Ascending aorta (tissue), 2 donors: ENCODE data around the gene OCA2. TPM values are rescaled to one million over a fixed set of nuclear protein-coding genes. Genes with fewer than 3 reads are reported as not detected.

Experiments used
- DNase-seq, 2 donors: peaks; one replicate each; pipeline ENCODE4 v3.0.0-alpha.2; 2019; ENCODE audit warnings: low spot score in 2 of 2
- H3K27ac ChIP-seq, 2 donors: fragments of 200-600 bp; sonication (generic); one replicate each; pipeline ENCODE4 v1.5.1; 2016 to 2017; ENCODE audit warnings: mild to moderate bottlenecking in 1 of 2
- H3K27me3 ChIP-seq: fragments of 200-600 bp; sonication (generic); one replicate; pipeline ENCODE4 v1.5.1; 2017
- H3K36me3 ChIP-seq, 2 donors: fragments of 200-600 bp; sonication (generic); one replicate each; pipeline ENCODE4 v1.5.1; 2016
- H3K4me1 ChIP-seq, 2 donors: fragments of 200-600 bp; sonication (generic); one replicate each; pipeline ENCODE4 v1.5.1; 2016 to 2017; ENCODE audit warnings: mild to moderate bottlenecking in 1 of 2
- H3K4me3 ChIP-seq, 2 donors: fragments of 200-600 bp; sonication (generic); one replicate each; pipeline ENCODE4 v1.5.1; 2016 to 2017; ENCODE audit warnings: mild to moderate bottlenecking in 1 of 2
- H3K9me3 ChIP-seq, 2 donors: fragments of 200-600 bp; sonication (generic); one replicate each; pipeline ENCODE4 v1.5.1; 2016
- intact Hi-C: fragments of 100-400 bp; cut with DNase I; formaldehyde crosslinking; loops from one replicate; pipeline ENCODE4 v1.15.1; 2023
- total RNA-seq: library from RNA; depleted of rRNA; stranded (reverse); fragments of >200 nt; gene quantifications from one replicate; pipeline ENCODE4 v1.1.0, GENCODE V29; 2016
- TF ChIP-seq, protein P1 (sequence below), 3 experiments: fragments of 200-600 bp in 2 of 3; fragments of 450-650 bp in 1 of 3; sonication (generic) in 2 of 3; IDR thresholded peaks; one replicate each; pipeline ENCODE4 v1.5.1; 2016 to 2019; ENCODE audit warnings: antibody characterized with exemption in 3 of 3, mild to moderate bottlenecking in 1 of 3, moderate library complexity in 1 of 3

Gene OCA2
- total RNA-seq, 1 donor from 2014 or later = 1.2 TPM

DNA sequence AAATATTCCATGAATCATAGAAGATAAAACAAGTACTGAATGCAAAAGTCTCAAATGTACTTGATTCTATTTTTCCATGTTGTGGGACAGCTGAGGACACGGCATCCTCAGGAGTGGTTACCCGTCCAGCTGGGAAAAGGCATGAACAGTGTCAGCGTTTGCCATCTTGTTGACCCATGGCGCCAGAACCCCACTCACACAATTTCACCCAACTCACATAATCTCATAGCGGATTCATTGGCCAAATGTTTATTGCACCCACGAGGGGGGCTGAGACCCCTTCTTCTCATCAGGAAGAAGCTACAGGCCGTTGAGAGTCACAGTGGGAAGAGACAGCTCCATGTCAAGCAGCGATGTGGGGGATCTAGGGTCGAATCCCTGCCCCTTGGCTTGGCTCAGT is 72.9 kb downstream of the OCA2 start:
- Histone ChIP-seq H3K9me3 (no peaks in the 10 kb centered on the region), H3K27me3 (no peaks in the 10 kb centered on the region), H3K36me3 (peaks cover 3 to 8% of the 10 kb centered on the region in 2 donors), H3K4me3 (no peak overlapping the region), H3K4me1 (no peaks in the 10 kb centered on the region), H3K27ac (no peak overlapping the region)
- DNase-seq = no peak
- TF ChIP-seq, protein P1, sequence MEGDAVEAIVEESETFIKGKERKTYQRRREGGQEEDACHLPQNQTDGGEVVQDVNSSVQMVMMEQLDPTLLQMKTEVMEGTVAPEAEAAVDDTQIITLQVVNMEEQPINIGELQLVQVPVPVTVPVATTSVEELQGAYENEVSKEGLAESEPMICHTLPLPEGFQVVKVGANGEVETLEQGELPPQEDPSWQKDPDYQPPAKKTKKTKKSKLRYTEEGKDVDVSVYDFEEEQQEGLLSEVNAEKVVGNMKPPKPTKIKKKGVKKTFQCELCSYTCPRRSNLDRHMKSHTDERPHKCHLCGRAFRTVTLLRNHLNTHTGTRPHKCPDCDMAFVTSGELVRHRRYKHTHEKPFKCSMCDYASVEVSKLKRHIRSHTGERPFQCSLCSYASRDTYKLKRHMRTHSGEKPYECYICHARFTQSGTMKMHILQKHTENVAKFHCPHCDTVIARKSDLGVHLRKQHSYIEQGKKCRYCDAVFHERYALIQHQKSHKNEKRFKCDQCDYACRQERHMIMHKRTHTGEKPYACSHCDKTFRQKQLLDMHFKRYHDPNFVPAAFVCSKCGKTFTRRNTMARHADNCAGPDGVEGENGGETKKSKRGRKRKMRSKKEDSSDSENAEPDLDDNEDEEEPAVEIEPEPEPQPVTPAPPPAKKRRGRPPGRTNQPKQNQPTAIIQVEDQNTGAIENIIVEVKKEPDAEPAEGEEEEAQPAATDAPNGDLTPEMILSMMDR (IDR thresholded peaks at IDR 0.05) = no peak
- intact Hi-C loops = no loop called here

DNA sequence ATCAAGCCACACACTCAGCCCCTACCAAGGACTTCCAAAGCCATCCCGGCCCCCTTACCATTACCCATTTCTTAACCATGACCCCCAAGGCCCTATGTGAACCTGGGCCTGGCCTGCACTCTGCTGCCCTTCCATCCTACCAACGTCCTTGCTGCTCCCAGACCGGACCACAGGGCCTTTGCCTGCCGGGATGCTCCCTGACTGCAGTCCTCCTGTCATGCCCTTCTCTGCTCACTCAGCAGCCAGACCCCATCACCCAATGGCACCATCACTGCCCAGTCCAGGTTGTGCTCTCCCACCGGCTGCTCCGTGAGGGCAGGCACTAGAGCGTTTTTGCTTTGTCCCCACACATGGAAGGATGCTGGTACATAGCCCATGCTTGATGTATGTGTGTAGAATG is 73.7 kb downstream of the OCA2 start:
- no peaks in the 10 kb centered on the region for H3K9me3 ChIP-seq
- no peak overlapping the region for H3K27ac ChIP-seq
- H3K4me3 ChIP-seq = no peak overlapping the region
- DNase-seq = no peak
- intact Hi-C loops = no loop called here
- TF ChIP-seq, protein P1 (IDR thresholded peaks at IDR 0.05) = no peak
- peaks cover 3 to 8% of the 10 kb centered on the region in 2 donors for H3K36me3 ChIP-seq
- no peaks in the 10 kb centered on the region for H3K4me1 ChIP-seq
- H3K27me3 ChIP-seq = no peaks in the 10 kb centered on the region

DNA sequence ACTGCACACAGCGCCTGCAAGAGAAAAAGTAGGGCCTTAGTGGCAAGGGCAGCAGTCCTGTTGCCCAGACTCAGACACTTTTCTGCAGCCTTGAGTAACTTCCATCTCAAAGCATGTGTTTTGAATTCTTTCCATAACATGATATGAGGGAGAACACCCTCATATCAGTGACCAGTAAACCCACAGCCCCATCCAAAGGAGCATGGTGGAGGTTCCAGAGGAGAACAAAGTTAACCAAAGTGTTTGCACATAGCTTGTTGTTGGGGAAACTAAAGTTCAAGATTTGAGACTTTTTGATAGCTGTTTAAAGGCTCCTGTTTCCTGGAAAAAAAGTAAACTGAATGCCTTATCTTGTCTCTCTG is 74.2 kb downstream of the OCA2 start:
- intact Hi-C loops = no loop called here
- Histone ChIP-seq H3K27me3 (no peaks in the 10 kb centered on the region), H3K27ac (no peak overlapping the region), H3K4me3 (no peak overlapping the region), H3K9me3 (no peaks in the 10 kb centered on the region), H3K36me3 (peaks cover 3 to 8% of the 10 kb centered on the region in 2 donors), H3K4me1 (no peaks in the 10 kb centered on the region)
- DNase-seq = no peak
- TF ChIP-seq, protein P1 (IDR thresholded peaks at IDR 0.05) = no peak

DNA sequence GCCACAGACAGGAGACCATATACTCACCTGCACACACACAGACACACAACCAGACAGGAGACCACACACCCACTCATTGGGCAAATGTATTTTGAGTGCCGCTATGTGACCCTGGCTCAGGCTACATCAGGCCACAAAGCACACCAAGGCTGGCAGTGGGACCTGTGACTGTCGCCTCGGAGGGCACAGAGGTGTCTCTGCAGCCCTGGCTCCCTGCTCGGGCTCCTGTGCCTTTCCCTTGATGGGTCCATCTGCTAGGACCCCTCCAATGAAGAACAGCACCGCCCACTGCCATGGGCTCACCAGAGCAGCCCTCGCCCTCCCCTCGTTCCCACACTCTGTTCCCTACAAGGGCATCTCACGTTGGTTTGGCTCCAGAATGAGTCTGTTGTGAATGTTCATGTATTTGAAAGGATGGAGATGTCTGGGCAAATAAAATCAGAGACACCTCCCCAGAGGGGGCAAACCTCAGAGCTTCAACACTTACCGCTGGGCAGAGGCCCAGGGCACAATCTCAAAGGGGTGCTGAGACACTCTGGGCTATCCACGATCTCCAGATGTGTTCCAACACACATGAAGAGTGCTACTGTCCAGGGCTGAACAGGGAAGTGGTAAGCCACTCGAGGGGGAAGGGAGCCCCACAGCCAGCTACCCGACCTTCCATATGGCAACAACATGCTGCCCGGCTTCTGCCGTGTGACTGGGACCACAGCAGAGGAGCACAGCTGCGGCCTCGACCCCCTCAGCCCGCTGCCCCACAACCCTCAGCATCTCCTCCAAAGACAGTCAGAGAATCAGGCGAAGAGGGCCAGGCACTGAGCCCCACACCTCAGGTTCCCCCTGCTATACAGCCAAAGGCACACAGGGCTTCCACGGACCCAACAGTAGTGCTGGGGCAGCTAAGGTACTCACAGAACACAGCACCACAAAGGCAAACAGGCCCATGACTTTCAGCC is 74.9 kb downstream of the OCA2 start:
- Histone ChIP-seq H3K4me1 (no peaks in the 10 kb centered on the region), H3K9me3 (no peaks in the 10 kb centered on the region), H3K27me3 (no peaks in the 10 kb centered on the region), H3K27ac (no peak overlapping the region), H3K4me3 (no peak overlapping the region), H3K36me3 (peaks cover 3 to 8% of the 10 kb centered on the region in 2 donors)
- DNase-seq = no peak
- TF ChIP-seq, protein P1 (IDR thresholded peaks at IDR 0.05) = no peak
- intact Hi-C loops = no loop called here

DNA sequence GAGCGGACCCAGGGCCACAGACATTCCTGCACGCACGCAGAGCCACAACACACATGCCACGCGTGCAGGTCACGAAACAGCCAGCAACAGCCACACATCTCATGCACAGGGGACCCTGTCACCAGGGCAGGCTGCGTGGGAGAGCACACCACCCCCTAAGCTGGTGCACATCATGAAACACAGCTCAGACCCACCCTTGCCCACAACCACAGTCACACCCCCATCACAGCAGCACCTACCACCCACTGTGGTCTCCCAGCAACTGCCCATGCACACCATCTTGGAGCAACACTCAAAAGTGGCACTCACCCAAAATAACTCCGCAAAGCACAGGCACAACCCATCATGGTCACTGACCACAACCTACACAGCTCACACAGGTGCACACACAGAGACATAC is 75.7 kb downstream of the OCA2 start:
- H3K9me3 ChIP-seq = no peaks in the 10 kb centered on the region
- TF ChIP-seq, protein P1 (IDR thresholded peaks at IDR 0.05) = no peak
- no peaks in the 10 kb centered on the region for H3K4me1 ChIP-seq
- H3K27me3 ChIP-seq = no peaks in the 10 kb centered on the region
- peaks cover 3 to 8% of the 10 kb centered on the region in 2 donors for H3K36me3 ChIP-seq
- intact Hi-C loops = no loop called here
- no peak overlapping the region for H3K27ac ChIP-seq
- DNase-seq = no peak
- no peak overlapping the region for H3K4me3 ChIP-seq
